T-cell (primary cell): ENCODE results near the gene NME1. TPM values are rescaled to one million over a fixed set of nuclear protein-coding genes. Genes with fewer than 3 reads are reported as not detected.

Experiments
- ATAC-seq, 4 experiments: fragments of 200-7000 bp in 3 of 4; fragments of 150-1000 bp in 1 of 4; cut with Tn5 transposase; replicated peaks in 1 of 4; 1 replicate in 3 of 4; 2 replicates in 1 of 4; pipeline ENCODE4 v1.10.0; 2021; ENCODE audit warnings: moderate library complexity in 3 of 4, mild to moderate bottlenecking in 2 of 4, moderate number of reproducible peaks in 1 of 4
- CTCF ChIA-PET, 2 donors: fragments of 300-600 bp; sonication (Branson Sonifier 250); formaldehyde crosslinking; loops; one replicate each; lab custom pipeline; 2022; ENCODE audit warnings: antibody characterized with exemption in 2 of 2; lab: Charles Lee
- POLR2A ChIA-PET, 2 donors: fragments of 300-600 bp; sonication (Branson Sonifier 250); formaldehyde crosslinking; loops; one replicate each; lab custom pipeline; 2022; ENCODE audit warnings: antibody characterized with exemption in 2 of 2; lab: Charles Lee
- DNase-seq, 35 experiments: peaks; one replicate each; pipeline versions ENCODE4 v3.0.0 to v3.0.0-alpha.2; 2013 to 2023
- H3K27ac ChIP-seq: one replicate; pipeline ENCODE4 v1.5.1; 2013; ENCODE audit warnings: low read length
- H3K27me3 ChIP-seq, 2 experiments: replicated peaks in 1 of 2; 1 replicate in 1 of 2; 2 replicates in 1 of 2; pipeline versions ENCODE4 v1.6.1 to v1.7.0; 2013; ENCODE audit warnings: low read length in 1 of 2, mixed read lengths in 1 of 2; ENCODE audit not compliant: control insufficient read depth in 2 of 2, insufficient read depth in 2 of 2; ENCODE audit errors: extremely low read depth in 1 of 2
- H3K36me3 ChIP-seq, 2 donors: 1 replicate in 1 of 2; 2 replicates in 1 of 2; pipeline versions ENCODE4 v1.6.1 to v1.7.0; 2013; ENCODE audit warnings: low read length in 1 of 2; ENCODE audit not compliant: control insufficient read depth in 2 of 2, insufficient read depth in 1 of 2; ENCODE audit errors: extremely low read depth in 1 of 2
- H3K4me1 ChIP-seq, 2 experiments: 1 replicate in 1 of 2; 2 replicates in 1 of 2; pipeline versions ENCODE4 v1.6.1 to v1.7.0; 2013; ENCODE audit warnings: low read length in 2 of 2, mixed read lengths in 1 of 2; ENCODE audit not compliant: insufficient read depth in 2 of 2, control insufficient read depth in 1 of 2; ENCODE audit errors: extremely low read depth in 1 of 2
- H3K4me3 ChIP-seq, 2 donors: 1 replicate in 1 of 2; 2 replicates in 1 of 2; pipeline versions ENCODE4 v1.5.1 to v1.7.0; 2013; ENCODE audit warnings: mild to moderate bottlenecking in 2 of 2, low read length in 1 of 2, moderate library complexity in 1 of 2; ENCODE audit not compliant: control insufficient read depth in 1 of 2; ENCODE audit errors: extremely low read depth in 1 of 2
- H3K9me3 ChIP-seq: 2 replicates; pipeline ENCODE4 v1.7.0; 2013
- H3K27ac Mint-ChIP-seq, 2 donors: one replicate each; pipeline ENCODE4 v1.8.0; 2020 to 2021; ENCODE audit warnings: mild to moderate bottlenecking in 2 of 2, mixed read lengths in 2 of 2
- H3K27me3 Mint-ChIP-seq, 2 donors: one replicate each; pipeline ENCODE4 v1.8.0; 2021 to 2022; ENCODE audit warnings: mixed read lengths in 2 of 2
- H3K36me3 Mint-ChIP-seq: one replicate; pipeline ENCODE4 v1.8.0; 2021; ENCODE audit warnings: mixed read lengths
- H3K4me1 Mint-ChIP-seq, 3 donors: one replicate each; pipeline ENCODE4 v1.8.0; 2020 to 2022; ENCODE audit warnings: mixed read lengths in 3 of 3, mild to moderate bottlenecking in 1 of 3
- H3K4me3 Mint-ChIP-seq, 3 donors: one replicate each; pipeline ENCODE4 v1.8.0; 2020 to 2022; ENCODE audit warnings: mild to moderate bottlenecking in 3 of 3, mixed read lengths in 3 of 3, moderate library complexity in 3 of 3
- H3K9me3 Mint-ChIP-seq, 3 donors: one replicate each; pipeline ENCODE4 v1.8.0; 2020 to 2022; ENCODE audit warnings: mixed read lengths in 3 of 3
- WGBS: methylation state at CpG from one replicate; pipeline ENCODE4 v1.1.5; 2013; ENCODE audit warnings: missing lambda C conversion rate; ENCODE audit not compliant: insufficient coverage; 5-methylcytosine and 5-hydroxymethylcytosine counted together
- total RNA-seq, 35 experiments: library from RNA in 6 of 35; stranded (reverse) in 6 of 35; fragments of 120-200 nt in 1 of 35; gene quantifications; one replicate each; pipeline versions ENCODE4 v1.2.1 to v1.2.4 and lab custom pipeline; 2013 to 2026

Gene NME1
- total RNA-seq, 5 donors from 2014 or later (not counting 1 experiment from before 2014, with no cell fraction given): 17.7 to 28.0 (median 22.1) TPM

DNA sequence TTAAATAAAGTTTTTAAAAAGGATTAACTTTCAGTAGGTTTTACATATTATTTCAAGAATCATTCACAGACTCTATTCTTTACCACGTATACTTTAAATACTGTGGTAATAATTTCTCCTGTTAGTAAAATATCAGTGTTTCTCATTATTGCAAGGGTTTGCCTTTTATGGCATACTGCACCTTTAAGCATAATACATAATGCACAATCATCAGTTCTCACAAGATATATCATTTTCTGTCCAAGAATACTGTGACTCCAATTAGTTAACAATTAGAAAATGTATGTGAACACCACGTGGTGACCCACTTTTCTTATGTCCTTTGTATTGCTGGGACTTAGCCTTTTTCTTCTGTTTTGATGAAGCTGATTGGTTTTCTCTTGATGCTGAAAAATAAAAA, 38.5 kb downstream of the NME1 start:
- Mint-ChIP-seq H3K4me3 (no peak overlapping the region), H3K27ac (no peak overlapping the region), H3K27me3 (no peaks in the 10 kb centered on the region), H3K9me3 (no peaks in the 10 kb centered on the region), H3K4me1 (no peaks in the 10 kb centered on the region), H3K36me3 (peaks cover 26% of the 10 kb centered on the region)
- CTCF ChIA-PET: no interaction called here
- Histone ChIP-seq H3K9me3 (no peaks in the 10 kb centered on the region), H3K4me1 (no peaks in the 10 kb centered on the region), H3K4me3 (no peak overlapping the region), H3K27ac (no peak overlapping the region), H3K36me3 (peaks cover 0 to 53% of the 10 kb centered on the region in 2 donors), H3K27me3 (no peaks in the 10 kb centered on the region)
- DNase-seq (no peak), ATAC-seq (no peak)
- POLR2A ChIA-PET: no interaction called here
- WGBS: 80% methylated on average over 1 of the region's 2 CpGs

- Mint-ChIP-seq H3K27me3 (no peaks in the 10 kb centered on the region), H3K9me3 (no peaks in the 10 kb centered on the region), H3K27ac (peak overlapping the region in 1 of 2 donors; percentile 28), H3K4me3 (no peak overlapping the region), H3K4me1 (peaks cover 0 to 18% (median 9%) of the 10 kb centered on the region in 3 donors), H3K36me3 (peaks cover 28% of the 10 kb centered on the region)
- DNase-seq (no peak), ATAC-seq (no peak)
- Histone ChIP-seq H3K36me3 (peaks cover 0 to 75% of the 10 kb centered on the region in 2 donors), H3K4me1 (peaks cover 4 to 11% of the 10 kb centered on the region in 2 experiments), H3K9me3 (no peaks in the 10 kb centered on the region), H3K4me3 (no peak overlapping the region), H3K27me3 (no peaks in the 10 kb centered on the region), H3K27ac (no peak overlapping the region)
- ChIA-PET POLR2A (interaction anchor here (0.7 kb wide), 2 partner anchors 76 to 83 kb away, joined by 3 read pairs; no protein-coding TSS in a partner anchor), CTCF (no interaction called here)
- WGBS: 98% methylated on average over 4 of the region's 4 CpGs
These were observed 44.4 kb downstream of the NME1 start for GRCh38 chr17:51197754-51198153.

- peaks cover 29% of the 10 kb centered on the region for H3K36me3 Mint-ChIP-seq
- Histone ChIP-seq H3K4me3 (no peak overlapping the region), H3K9me3 (no peaks in the 10 kb centered on the region), H3K27ac (no peak overlapping the region), H3K27me3 (no peaks in the 10 kb centered on the region), H3K36me3 (peaks cover 9 to 69% of the 10 kb centered on the region in 2 donors), H3K4me1 (peaks cover 4 to 11% of the 10 kb centered on the region in 2 experiments)
- H3K27me3 Mint-ChIP-seq: no peaks in the 10 kb centered on the region
- peak overlapping the region in 1 of 2 donors; percentile 86 for H3K27ac Mint-ChIP-seq
- H3K9me3 Mint-ChIP-seq: no peaks in the 10 kb centered on the region
- peak in 3 of 35 experiments; percentile 3 to 35 (median 11) for DNase-seq
- WGBS: no CpG with 5 or more reads among the region's 6 CpGs
- peaks cover 0 to 18% (median 9%) of the 10 kb centered on the region in 3 donors for H3K4me1 Mint-ChIP-seq
- ChIA-PET CTCF (interaction anchor here in 1 of 2 donors (0.7 kb wide), 1 partner anchor 30 kb away, joined by 3 read pairs; no protein-coding TSS in a partner anchor), POLR2A (interaction anchor here in 1 of 2 donors (0.6 kb wide), 1 partner anchor 196 kb away, joined by 4 read pairs; no protein-coding TSS in a partner anchor)
- peak; percentile 48 to 87 (median 76) for ATAC-seq
- no peak overlapping the region for H3K4me3 Mint-ChIP-seq
These were observed 46.9 kb downstream of the NME1 start for GRCh38 chr17:51200295-51200694.

DNA sequence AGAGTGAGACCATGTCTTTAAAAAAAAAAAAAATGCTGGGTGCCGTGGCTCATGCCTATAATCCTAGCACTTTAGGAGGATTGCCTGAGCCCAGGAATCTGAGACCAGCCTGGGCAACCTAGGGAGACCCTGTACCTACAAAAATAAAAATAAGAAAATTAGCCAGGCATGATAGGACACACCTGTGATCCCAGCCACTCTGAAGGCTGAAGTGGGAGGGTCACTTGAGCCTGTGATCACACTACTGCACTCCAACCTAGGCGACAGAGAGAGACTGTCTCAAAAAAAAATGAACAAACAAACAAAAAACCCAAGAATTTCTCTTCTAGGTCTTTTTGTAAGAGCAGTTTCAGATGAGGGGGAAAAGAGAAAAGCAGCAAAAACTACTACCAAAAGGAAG, 47.5 kb downstream of the NME1 start:
- Histone ChIP-seq H3K4me1 (peaks cover 4 to 11% of the 10 kb centered on the region in 2 experiments), H3K27me3 (no peaks in the 10 kb centered on the region), H3K4me3 (no peak overlapping the region), H3K9me3 (no peaks in the 10 kb centered on the region), H3K36me3 (peaks cover 9 to 69% of the 10 kb centered on the region in 2 donors), H3K27ac (no peak overlapping the region)
- Mint-ChIP-seq H3K27ac (peak overlapping the region; percentile 68 to 86), H3K36me3 (peaks cover 32% of the 10 kb centered on the region), H3K27me3 (no peaks in the 10 kb centered on the region), H3K4me1 (peaks cover 0 to 18% (median 9%) of the 10 kb centered on the region in 3 donors), H3K9me3 (no peaks in the 10 kb centered on the region), H3K4me3 (no peak overlapping the region)
- no peak for ATAC-seq
- CTCF ChIA-PET: interaction anchor here (0.5 to 0.7 kb wide), 2 partner anchors 30 to 65 kb away, joined by 3 read pairs; no protein-coding TSS in a partner anchor
- WGBS: no CpG with 5 or more reads among the region's 2 CpGs
- DNase-seq: no peak
- POLR2A ChIA-PET: no interaction called here

DNA sequence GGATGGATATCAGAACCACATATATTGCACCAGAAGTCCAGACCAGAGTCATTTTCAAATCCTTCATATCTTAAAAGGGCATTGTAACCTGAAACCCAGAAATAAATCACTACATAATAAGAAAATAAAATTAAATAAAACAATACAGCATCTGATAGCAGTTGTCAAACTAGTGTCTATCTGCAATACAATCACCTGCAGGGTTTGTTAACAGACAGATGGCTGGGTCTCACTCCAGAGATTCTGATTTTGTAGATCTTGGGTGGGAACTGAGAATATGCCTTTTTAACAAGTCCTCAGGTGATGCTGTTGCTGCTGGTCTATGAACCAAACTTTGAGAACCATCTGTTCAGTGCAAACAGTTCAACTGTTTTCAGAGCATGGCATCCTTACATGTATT, 50.5 kb downstream of the NME1 start:
- CTCF ChIA-PET: no interaction called here
- no peaks in the 10 kb centered on the region for H3K27me3 Mint-ChIP-seq
- Histone ChIP-seq H3K4me3 (no peak overlapping the region), H3K36me3 (peaks cover 9 to 76% of the 10 kb centered on the region in 2 donors), H3K27me3 (no peaks in the 10 kb centered on the region), H3K27ac (no peak overlapping the region), H3K9me3 (no peaks in the 10 kb centered on the region), H3K4me1 (peaks cover 4 to 11% of the 10 kb centered on the region in 2 experiments)
- no peak overlapping the region for H3K27ac Mint-ChIP-seq
- no peak overlapping the region for H3K4me3 Mint-ChIP-seq
- peaks cover 31% of the 10 kb centered on the region for H3K36me3 Mint-ChIP-seq
- no peaks in the 10 kb centered on the region for H3K9me3 Mint-ChIP-seq
- POLR2A ChIA-PET: no interaction called here
- H3K4me1 Mint-ChIP-seq: peaks cover 0 to 18% (median 9%) of the 10 kb centered on the region in 3 donors
- DNase-seq: no peak
- no peak for ATAC-seq

Other genes with a start within 250 kb of the NME1 start
- 10 to 100 TPM; 48.9 to 61.8 (median 51.9) TPM for gene SPAG9, start 32.7 kb upstream of the NME1 start, total RNA-seq
- gene NME2, start 12.9 kb downstream of the NME1 start, total RNA-seq: 100 to 1,000 TPM; 162 to 290 (median 201) TPM
- 10 to 100 TPM; 23.2 to 27.3 (median 24.7) TPM for gene MBTD1, start 106.5 kb downstream of the NME1 start, total RNA-seq
- 10 to 100 TPM; 36.4 to 47.7 (median 39.7) TPM for gene UTP18, start 107.0 kb downstream of the NME1 start, total RNA-seq